GM10248 (cell line): Measurements from ENCODE around the gene PDCD5.

Source experiments
- CTCF ChIA-PET: fragments of 300-600 bp; sonication (Branson Sonifier 250); formaldehyde crosslinking; extraction: SDS; loops from one replicate; lab custom pipeline; 2021; ENCODE audit warnings: antibody characterized with exemption; lab: Yijun Ruan, JAX
- POLR2A ChIA-PET: fragments of 350-650 bp; sonication (Branson Sonifier 250); formaldehyde crosslinking; extraction: SDS; loops from one replicate; lab custom pipeline; 2020; ENCODE audit warnings: antibody characterized with exemption; lab: Yijun Ruan, JAX
- DNase-seq: peaks from one replicate; pipeline ENCODE4 v3.0.0; 2012; ENCODE audit errors: extremely low spot score
- TF ChIP-seq, protein P1 (sequence below): IDR thresholded peaks from 2 replicates; pipeline ENCODE4 v1.5.1; 2012; ENCODE audit warnings: mild to moderate bottlenecking, low read depth; ENCODE audit errors: extremely low read depth, missing control alignments, control extremely low read depth

Gene PDCD5

GRCh38 chr19:32611161-32611560 lies 30.2 kb downstream of the PDCD5 start:
- TF ChIP-seq, protein P1, sequence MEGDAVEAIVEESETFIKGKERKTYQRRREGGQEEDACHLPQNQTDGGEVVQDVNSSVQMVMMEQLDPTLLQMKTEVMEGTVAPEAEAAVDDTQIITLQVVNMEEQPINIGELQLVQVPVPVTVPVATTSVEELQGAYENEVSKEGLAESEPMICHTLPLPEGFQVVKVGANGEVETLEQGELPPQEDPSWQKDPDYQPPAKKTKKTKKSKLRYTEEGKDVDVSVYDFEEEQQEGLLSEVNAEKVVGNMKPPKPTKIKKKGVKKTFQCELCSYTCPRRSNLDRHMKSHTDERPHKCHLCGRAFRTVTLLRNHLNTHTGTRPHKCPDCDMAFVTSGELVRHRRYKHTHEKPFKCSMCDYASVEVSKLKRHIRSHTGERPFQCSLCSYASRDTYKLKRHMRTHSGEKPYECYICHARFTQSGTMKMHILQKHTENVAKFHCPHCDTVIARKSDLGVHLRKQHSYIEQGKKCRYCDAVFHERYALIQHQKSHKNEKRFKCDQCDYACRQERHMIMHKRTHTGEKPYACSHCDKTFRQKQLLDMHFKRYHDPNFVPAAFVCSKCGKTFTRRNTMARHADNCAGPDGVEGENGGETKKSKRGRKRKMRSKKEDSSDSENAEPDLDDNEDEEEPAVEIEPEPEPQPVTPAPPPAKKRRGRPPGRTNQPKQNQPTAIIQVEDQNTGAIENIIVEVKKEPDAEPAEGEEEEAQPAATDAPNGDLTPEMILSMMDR, result no peak
- ChIA-PET POLR2A (no interaction called here), CTCF (no interaction called here)
- DNase-seq, result no peak

DNA sequence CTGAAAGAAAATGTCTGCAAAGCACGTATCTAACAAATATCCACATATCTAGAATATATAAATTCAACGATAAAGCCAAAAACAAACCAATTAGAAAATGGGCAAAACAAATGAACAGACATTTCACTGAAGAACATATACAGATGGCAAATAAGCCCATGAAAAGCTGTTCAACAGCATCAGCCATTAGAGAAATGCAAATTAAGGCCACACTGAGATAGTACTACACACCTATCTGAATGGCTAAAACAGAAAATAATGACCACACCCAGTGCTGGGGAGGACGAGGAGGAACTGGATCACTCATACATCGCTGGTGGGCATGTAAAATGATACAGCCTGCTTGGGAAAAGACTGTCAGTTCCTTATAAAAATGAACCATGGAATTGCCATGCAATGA lies 32.0 kb downstream of the PDCD5 start:
- ChIA-PET POLR2A (no interaction called here), CTCF (interaction anchor here (0.9 to 1.8 kb wide), 2 partner anchors 14 to 35 kb away, joined by 3 to 10 read pairs; no protein-coding TSS in a partner anchor)

DNA sequence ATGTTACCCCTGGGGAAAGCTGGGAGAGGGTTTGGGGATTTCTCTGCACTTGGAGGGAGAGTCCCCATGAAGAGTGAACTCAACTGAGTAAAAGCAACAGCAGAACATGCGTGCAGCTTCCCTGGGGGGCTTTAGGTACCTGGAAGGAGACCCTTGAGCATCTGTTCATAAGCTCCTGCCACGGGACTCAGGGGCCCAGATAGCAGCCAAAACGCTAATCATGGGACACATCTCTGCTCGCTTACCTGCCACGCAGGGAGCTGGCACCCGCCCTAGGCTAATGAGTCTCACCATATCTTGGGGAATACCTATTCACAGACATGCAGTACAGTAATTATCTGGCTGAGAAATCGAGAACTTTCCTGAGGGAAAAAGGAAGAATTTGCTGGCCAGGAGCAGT lies 33.9 kb downstream of the PDCD5 start:
- TF ChIP-seq, protein P1, result no peak
- CTCF ChIA-PET, result no interaction called here
- no peak for DNase-seq
- POLR2A ChIA-PET, result no interaction called here

More for the DNA sequence above, 32.0 kb downstream of the PDCD5 start:
- TF ChIP-seq, protein P1, result no peak
- DNase-seq, result no peak

GRCh38 chr19:32615569-32615968 lies 34.6 kb downstream of the PDCD5 start:
- DNase-seq, result no peak
- CTCF ChIA-PET, result no interaction called here
- POLR2A ChIA-PET, result no interaction called here
- TF ChIP-seq, protein P1, result no peak

DNA sequence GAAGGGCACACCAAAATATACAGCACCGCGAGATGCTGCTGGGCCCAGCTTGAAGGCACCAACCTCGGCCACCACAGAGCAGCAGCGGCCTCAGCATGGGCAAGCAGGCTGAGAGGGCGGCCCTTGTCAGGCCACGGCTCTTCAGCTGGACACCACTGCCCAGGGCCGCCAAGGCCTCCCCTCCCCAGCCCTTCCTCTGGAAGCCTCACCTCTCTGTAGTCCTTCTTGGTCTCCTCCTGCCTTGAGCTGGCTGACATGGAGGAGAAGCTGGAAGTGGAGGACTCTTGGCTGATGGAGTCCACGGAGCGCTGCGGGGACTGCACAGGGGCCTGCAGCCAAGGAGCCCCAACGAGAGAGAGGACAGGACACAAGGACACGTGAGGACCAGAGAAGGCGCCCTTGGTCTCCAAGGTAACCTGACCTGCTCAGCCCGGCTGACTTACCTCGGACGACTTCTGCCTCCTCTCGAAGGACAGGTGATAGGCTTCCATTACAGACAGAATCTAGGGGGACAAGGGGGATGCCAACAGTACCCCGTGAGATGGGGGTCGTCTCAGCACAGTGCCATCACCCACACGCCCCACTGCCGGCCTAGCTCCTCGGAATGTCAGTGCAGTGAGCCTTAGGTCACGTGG lies 38.2 kb downstream of the PDCD5 start:
- TF ChIP-seq, protein P1, result no peak
- no peak for DNase-seq
- ChIA-PET CTCF (no interaction called here), POLR2A (no interaction called here)

GRCh38 chr19:32622002-32622401 lies 41.0 kb downstream of the PDCD5 start:
- CTCF ChIA-PET, result interaction anchor here (1.3 to 1.9 kb wide), 3 partner anchors 11 to 22 kb away, joined by 3 to 5 read pairs (median 4); no protein-coding TSS in a partner anchor

More at GRCh38 chr19:32622002-32622401, 41.0 kb downstream of the PDCD5 start:
- DNase-seq, result no peak
- POLR2A ChIA-PET, result no interaction called here
- TF ChIP-seq, protein P1, result no peak
